ENCODE measurements around the gene TBC1D1.

DNA sequence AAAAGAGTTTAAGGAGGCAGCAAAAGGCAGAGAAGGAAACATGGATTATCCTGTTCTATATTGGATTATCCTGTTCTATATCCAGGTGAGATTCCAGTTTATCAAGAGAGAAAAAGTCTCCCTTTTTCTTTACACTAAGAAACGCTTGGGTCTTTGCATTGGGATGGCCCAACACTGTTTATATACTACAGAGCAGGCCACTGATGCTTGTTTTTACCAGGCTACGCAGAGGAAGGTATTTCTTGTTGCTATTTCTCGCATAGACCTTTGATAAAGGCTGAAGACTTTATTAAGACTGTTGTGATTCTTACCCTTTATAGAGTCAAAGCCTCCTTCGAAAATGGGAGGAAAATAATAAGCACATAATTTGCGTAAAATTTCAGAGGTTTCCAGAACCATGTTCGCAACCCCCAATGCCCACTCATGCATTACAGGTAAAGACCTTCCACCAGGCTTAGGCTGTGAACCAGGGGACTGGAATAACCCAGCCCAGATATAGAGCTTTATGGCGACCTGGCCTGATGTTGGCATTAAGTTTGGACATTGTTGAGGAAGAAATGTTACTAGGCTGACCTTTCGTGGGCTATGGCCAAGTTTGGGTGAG lies 287.6 kb downstream of the TBC1D1 start:
- TF ChIP-seq, protein P1, sequence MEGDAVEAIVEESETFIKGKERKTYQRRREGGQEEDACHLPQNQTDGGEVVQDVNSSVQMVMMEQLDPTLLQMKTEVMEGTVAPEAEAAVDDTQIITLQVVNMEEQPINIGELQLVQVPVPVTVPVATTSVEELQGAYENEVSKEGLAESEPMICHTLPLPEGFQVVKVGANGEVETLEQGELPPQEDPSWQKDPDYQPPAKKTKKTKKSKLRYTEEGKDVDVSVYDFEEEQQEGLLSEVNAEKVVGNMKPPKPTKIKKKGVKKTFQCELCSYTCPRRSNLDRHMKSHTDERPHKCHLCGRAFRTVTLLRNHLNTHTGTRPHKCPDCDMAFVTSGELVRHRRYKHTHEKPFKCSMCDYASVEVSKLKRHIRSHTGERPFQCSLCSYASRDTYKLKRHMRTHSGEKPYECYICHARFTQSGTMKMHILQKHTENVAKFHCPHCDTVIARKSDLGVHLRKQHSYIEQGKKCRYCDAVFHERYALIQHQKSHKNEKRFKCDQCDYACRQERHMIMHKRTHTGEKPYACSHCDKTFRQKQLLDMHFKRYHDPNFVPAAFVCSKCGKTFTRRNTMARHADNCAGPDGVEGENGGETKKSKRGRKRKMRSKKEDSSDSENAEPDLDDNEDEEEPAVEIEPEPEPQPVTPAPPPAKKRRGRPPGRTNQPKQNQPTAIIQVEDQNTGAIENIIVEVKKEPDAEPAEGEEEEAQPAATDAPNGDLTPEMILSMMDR (IDR thresholded peaks at IDR 0.05) = no peak
- TF ChIP-seq POLR2AphosphoS5 (IDR thresholded peaks at IDR 0.05) (no peak), POLR2A (IDR thresholded peaks at IDR 0.05; ENCODE audit: low read depth) (no peak)

Data from esophagus muscularis mucosa (tissue), 3 donors.